ELF-1 (cell line): Measurements from ENCODE around the gene PES1.
A peak's percentile ranks its signal among the peaks of the same experiment; 100 is the strongest.
"Not testable (repeated sequence)": the region's sequence is repeated elsewhere in the genome, so short reads cannot be mapped to it uniquely, and the experiment has no call there.

Source experiments
- DNase-seq: peaks from one replicate; pipeline ENCODE4 v3.0.0-alpha.2; 2016; ENCODE audit warnings: low read depth, low spot score

PES1 gene

DNA sequence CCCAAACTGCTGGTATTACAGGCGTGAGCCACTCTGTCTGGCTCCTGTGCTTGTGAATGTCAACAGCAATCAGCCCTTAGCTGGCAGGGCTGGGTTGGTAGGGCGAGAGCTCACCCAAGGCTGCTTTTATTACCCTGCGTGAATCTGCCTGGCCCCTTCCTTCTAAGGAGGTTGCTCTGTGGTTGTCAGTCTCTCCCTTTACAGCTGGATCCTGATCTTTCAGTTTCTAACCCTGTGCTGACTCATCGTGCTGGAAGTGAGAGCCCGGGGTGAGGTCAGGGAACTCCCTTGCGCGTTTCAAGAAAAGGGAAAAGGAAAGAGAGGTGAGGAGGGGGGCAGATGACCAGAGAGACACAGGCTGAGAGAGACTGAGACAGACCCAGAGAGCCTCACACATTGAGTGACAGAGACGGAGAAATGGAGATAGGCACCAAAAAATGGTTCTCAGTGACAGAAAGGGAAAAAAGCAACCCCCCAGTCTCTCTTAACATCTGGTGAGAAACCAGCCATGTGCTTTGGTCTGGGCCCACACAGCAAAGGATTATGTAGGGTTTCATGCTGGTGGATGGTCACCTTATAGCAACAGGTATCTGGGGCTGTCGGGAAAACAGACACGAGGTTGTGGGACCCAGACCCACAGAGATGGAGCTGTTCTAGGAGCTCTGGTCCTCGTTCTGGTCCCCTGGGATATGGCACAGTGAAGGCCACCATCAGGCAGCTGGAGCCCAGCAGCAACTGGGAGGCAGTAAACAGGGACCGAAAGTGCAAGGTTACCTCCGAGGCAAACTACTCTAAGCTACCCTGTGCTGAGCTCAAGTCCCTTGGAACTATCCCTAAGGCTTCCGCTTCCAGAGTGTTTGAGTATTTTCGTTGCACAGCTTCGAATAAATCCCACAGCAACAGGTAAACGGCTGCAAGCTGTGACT is 17.8 kb upstream of the PES1 start:
- DNase-seq, result peak; percentile 78

DNA sequence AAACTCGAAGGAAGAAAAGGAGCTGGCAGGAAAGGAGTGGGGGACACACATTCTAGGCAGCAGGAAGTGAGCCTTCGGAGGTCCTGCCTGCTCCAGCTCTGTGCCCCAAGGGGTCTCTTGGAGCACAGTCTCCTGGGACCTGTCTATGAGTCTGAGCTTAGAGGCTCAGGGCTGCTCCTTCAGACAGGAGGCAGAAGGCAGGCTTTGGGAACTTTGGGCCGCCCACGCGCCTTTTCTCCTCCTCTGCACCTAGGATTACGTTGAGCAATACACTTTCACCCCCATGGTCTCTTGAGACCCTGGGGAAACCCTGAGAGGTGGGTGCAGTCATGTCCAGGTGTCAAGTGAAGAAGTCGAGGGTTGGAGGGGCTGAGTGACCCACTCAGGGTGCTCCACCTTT is 16.2 kb upstream of the PES1 start:
- peak; percentile 17 for DNase-seq

DNA sequence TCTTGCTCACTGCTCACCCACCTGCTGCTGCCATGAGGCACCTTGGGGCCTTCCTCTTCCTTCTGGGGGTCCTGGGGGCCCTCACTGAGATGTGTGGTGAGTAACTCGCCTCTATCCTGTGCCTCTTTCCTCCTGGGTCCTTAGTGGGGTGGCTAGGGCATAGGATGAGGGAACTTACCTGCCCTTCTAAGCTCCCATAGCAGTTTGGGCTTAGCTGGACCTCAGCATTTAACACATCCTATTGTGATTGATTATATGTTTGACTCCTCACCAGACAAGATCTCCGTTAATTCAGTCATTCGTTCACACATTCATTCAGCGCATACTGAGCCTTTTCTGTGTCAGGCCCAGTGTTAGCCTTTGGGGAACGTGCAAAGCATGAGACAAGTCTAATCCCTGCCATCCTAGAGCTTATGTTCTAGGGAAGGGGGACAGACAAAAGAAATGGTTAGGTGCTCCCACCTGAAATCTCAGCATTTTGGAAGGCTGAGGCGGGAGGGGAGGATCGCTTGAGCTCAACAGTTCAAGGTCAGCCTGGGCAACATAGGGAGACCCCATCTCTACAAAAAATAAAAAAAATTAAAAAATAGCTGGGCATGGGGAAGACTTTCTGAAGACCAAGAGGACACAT is 15.7 kb upstream of the PES1 start:
- DNase-seq, result no peak

- peak; percentile 93 for DNase-seq
These were observed 15.0 kb upstream of the PES1 start, which contains the start of gene TCN2 for GRCh38 chr22:30606455-30607299. Gene TCN2, plus strand, starts transcription at chr22:30607174. Its CDS starts 158 bp downstream, at chr22:30607332.

DNA sequence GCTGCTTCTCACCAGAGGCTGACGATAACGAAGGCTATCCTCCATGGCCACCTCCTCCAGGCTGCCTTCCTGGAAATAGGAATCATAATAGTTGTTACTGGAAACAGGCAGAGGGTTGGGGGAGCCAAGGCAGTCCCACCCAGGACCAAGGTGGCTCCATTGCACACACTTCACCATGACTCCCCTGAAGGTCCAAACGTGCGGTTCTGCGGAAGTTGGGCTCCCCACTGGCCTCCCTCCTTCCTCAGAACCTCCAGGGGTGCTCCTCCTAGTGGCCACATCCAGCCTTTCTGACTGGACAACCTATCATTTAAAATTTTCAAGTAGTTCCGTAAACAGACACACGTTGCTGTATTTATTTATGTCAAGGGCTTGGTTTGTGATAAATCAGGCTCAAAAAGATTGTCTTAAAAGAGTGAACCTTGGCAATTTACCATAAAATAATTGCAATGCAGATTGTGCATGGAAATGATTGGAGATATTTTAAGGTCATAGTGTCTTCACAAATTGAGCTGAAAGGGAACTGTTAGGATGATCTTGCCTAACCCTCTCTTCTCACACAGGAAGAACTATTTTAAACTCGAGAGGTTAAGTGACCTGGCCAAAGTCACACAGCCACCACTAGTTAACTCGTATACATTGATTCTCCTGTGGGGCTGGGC is 13.9 kb upstream of the PES1 start:
- peak; percentile 56 for DNase-seq

GRCh38 chr22:30604723-30605122 is 13.0 kb upstream of the PES1 start:
- no peak for DNase-seq

DNA sequence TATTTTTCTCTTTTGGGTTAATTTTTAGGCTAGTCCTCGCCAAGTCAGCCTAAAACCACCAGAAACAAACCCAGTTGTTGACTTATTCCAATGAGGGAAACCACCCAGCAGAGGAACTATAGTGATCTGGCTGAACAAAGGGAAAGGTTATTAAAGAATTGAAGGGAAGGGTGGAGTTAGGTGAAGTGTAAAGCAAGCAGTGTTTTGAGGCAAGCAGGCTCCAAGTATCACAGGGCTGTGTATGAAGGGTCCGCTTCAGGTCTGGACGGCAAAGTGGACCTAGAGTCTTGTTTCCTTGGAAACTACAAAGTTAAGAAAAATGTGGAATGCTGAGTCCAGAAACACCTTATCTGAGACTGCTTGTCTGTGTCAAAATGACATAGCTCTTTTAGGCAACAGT is 12.1 kb upstream of the PES1 start:
- DNase-seq, result no peak

DNA sequence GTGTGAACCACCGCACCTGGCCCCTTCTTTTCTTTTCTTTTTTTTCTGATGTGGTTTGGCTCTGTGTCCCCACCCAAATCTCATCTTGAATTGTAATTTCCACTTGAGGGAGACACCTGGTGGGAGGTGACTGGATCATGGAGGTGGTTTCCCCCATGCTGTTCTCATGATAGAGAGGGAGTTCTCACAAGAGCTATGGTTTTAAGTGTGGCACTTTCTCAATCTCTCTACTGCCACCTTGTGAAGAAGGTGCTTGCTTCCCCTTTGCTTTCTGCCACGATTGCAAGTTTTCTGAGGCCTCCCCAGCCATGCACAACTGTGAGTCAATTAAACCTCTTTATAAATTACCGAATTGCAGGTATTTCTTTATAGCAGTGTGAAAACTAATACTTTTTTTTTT is 10.3 kb upstream of the PES1 start:
- peak; percentile 53 for DNase-seq

- no peak for DNase-seq
These were observed 9.8 kb upstream of the PES1 start for GRCh38 chr22:30601464-30601863.

DNA sequence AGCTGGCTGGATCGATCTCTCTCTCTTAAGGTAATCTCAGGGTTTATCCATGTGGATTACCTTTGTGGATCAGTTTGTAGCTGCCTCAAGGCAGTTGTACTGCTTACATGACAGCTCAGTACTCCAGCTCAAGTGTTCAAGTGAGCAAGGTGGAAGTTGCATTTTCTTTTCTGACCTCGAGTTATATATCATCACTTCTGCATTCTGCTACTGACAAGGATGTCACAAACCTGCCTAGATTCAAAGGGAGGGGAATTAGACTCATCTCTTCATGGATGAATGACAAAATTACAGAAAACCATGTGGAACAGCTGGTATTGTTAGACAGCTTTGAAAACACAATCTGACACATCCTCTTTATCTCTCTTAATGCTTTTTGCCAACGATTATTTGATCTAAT is 9.2 kb upstream of the PES1 start:
- DNase-seq, result no peak

DNA sequence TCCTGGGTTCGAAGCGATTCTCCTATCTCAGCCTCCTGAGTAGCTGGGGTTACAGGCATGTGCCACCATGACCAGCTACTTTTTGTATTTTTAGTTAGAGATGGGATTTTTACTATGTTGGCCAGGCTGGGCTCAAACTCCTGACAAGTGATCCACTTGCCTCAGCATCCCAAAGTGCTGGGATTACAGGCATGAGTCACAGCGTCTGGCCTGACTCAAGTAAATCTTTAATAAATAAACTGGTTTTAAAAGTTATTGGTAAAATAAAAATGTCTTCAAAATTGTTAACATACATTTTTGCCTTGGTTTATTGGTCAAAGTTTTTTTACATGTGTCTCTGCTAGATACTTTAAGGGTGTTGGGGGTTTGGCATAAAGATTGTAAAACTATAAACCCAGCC is 7.3 kb upstream of the PES1 start:
- DNase-seq, result no peak

- DNase-seq, result peak; percentile 16
These were observed 5.2 kb upstream of the PES1 start for GRCh38 chr22:30596886-30597285.

DNA sequence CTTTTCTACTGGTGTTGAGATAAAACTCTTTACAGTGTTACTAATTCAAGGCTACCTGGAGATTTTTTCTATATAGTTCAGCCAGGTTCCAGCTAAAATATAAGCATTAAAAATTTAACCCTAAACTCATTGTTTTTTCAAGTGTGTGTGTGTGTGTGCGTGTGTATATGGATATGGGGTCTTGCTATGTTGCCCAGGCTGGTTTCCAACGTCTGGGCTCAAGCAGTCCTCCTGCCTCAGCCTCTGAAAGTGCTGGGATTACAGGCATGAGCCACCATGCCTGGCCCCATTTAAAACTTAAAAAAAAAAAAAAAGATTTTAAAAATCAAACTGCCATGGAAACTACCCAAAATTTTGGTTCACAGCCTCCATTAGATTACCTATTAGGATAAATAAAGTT is 4.5 kb upstream of the PES1 start:
- no peak for DNase-seq

- not testable (repeated sequence) for DNase-seq
These were observed 627 bp upstream of the PES1 start for GRCh38 chr22:30592360-30592713.

- DNase-seq, result no peak
These were observed 521 bp downstream of the PES1 start for GRCh38 chr22:30591191-30591587.

GRCh38 chr22:30586414-30586813 is 5.3 kb downstream of the PES1 start:
- DNase-seq, result no peak

GRCh38 chr22:30584441-30584840 is 7.3 kb downstream of the PES1 start:
- no peak for DNase-seq

DNA sequence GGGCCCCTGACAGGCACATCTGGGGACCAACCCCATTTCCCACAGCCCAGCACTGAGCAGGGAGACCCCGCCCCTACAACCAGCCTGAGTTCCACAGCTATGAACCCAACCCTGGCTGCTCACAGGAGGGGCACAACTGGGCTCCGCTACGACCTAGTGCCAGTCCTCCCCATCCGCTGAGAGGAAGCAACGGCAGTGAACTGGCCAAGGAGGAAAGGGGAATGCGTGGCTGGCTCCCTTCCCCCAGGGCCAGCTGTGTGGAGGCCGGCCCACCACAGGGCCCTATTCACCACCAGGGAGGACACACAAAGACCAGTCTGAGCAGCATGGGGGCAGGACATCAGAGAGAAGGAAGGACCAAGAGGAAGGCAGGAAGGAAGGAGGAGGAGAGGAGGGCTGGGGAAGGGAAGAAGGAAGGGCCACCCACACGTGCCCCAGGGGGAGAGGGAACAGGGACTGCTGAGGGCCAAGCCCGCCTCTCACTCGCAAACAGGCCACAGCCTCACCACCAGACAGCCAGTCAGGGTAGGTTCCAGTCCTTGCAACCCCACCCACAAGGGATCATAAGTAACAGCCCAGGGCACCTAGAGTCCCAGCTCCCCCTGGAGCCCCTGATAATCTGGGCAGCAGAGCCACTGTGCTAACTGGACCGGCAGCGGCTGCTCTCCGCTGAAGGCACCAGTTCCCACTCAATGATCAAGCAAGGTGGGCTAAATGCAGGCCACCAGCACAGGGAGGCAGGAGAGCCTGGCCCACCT is 8.7 kb downstream of the PES1 start:
- peak; percentile 47 for DNase-seq

DNA sequence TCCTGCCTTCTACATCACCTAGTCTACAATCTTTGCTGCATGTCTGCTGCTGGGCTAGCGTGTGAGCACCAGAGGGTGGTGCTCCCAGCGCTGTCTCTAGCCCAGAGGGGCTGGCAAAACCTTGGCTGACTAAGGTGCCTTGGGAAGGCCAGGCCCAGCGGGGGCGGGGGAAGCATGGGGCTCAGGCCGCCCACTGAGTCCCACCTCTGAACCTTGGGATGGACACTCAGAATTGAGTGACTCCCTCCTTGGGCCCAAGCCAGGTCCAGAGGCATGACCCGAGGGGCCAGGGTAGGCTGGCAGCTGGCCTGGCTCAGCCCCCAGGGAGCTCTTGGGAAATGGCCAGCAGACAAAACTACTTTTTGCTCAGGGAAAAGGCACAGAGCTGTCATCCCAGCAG is 9.7 kb downstream of the PES1 start:
- no peak for DNase-seq

- DNase-seq, result no peak
These were observed 10.8 kb downstream of the PES1 start for GRCh38 chr22:30580896-30581295.

- DNase-seq, result no peak
These were observed 13.2 kb downstream of the PES1 start for GRCh38 chr22:30578481-30578880.
